HS-5 (cell line): ENCODE results near the gene ABCC8.

Source experiments
- DNase-seq: peaks from one replicate; pipeline ENCODE4 v3.0.0-alpha.2; 2012; ENCODE audit warnings: low read depth

The ABCC8 gene

GRCh38 chr11:17403980-17404759 lies 72.5 kb downstream of the ABCC8 start:
- peak; percentile 20 for DNase-seq

- no peak for DNase-seq
Measured at GRCh38 chr11:17402486-17402885, 74.2 kb downstream of the ABCC8 start.

- DNase-seq: no peak
Measured at GRCh38 chr11:17401841-17402240, 74.8 kb downstream of the ABCC8 start.

GRCh38 chr11:17401316-17401715 lies 75.3 kb downstream of the ABCC8 start:
- DNase-seq: no peak

- no peak for DNase-seq
Measured at GRCh38 chr11:17400048-17400775, 76.4 kb downstream of the ABCC8 start.

GRCh38 chr11:17399236-17399635 lies 77.4 kb downstream of the ABCC8 start:
- DNase-seq: no peak

- DNase-seq: no peak
Measured at GRCh38 chr11:17397311-17398002, 79.2 kb downstream of the ABCC8 start.

GRCh38 chr11:17396598-17397310 lies 79.9 kb downstream of the ABCC8 start:
- no peak for DNase-seq

GRCh38 chr11:17395978-17396377 lies 80.7 kb downstream of the ABCC8 start:
- DNase-seq: no peak

GRCh38 chr11:17395554-17395961 lies 81.1 kb downstream of the ABCC8 start:
- no peak for DNase-seq

- no peak for DNase-seq
Measured at GRCh38 chr11:17394743-17395390, 81.8 kb downstream of the ABCC8 start.

GRCh38 chr11:17393472-17393871 lies 83.2 kb downstream of the ABCC8 start:
- no peak for DNase-seq

- no peak for DNase-seq
Measured at GRCh38 chr11:17392872-17393271, 83.8 kb downstream of the ABCC8 start.

- no peak for DNase-seq
Measured at GRCh38 chr11:17391493-17392355, 84.9 kb downstream of the ABCC8 start.

- no peak for DNase-seq
Measured at GRCh38 chr11:17389957-17390649, 86.5 kb downstream of the ABCC8 start.

- DNase-seq: no peak
Measured at GRCh38 chr11:17389211-17389956, 87.3 kb downstream of the ABCC8 start.

- no peak for DNase-seq
Measured at GRCh38 chr11:17388609-17389210, 87.9 kb downstream of the ABCC8 start, which contains the start of gene KCNJ11. TSS of gene KCNJ11 (minus strand) at chr11:17388659. CDS start at chr11:17388091, 568 bp downstream.

- DNase-seq: no peak
Measured at GRCh38 chr11:17387811-17388210, 88.8 kb downstream of the ABCC8 start.

- no peak for DNase-seq
Measured at GRCh38 chr11:17387254-17387653, 89.4 kb downstream of the ABCC8 start.
